ENCODE measurements around the gene SULT2A1. TPM values are rescaled to one million over a fixed set of nuclear protein-coding genes. Genes with fewer than 3 reads are reported as not detected.
"Not testable (repeated sequence)": the region's sequence is repeated elsewhere in the genome, so short reads cannot be mapped to it uniquely, and the experiment has no call there.

Gene SULT2A1
- total RNA-seq, 2 experiments from 2014 or later = not detected

DNA sequence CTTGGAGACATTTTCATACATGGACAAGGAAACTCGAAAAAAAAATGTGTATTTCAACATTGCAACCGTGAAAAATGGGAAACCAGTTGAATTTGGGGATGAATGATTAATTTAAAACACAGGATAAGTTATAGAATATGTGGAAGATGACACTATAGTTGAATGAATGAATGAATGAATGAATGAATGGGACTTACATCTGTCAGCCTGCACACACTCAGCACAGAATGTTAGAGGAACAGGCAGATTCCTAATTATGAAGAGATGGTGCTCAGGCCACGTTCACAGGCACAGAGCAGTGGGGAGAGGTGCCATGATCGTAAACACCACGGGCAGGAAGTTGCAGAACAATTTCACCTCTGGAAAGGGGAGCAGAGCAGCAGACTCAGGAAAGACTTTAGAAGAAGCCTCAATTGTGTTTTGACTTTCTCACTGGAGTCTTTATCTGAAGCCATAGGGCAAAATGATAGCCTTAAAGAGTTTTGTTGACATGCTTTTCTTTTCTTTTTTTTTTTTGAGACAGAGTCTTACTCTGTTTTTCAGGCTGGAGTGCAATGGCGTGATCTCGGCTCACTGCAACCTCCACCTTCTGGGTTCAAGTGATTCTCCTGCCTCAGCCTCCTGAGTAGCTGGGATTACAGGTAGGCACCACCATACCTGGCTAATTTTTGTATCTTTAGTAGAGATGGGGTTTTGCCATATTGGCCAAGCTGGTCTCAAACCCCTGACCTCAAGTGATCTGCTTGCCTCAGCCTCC, 4.9 kb upstream of the SULT2A1 start:
- Mint-ChIP-seq H3K4me1 (ENCODE audit: low read depth) (no peaks in the 10 kb centered on the region), H3K36me3 (no peaks in the 10 kb centered on the region), H3K27ac (no peak overlapping the region), H3K9me3 (peaks cover 3% of the 10 kb centered on the region), H3K4me3 (no peak overlapping the region), H3K27me3 (peaks cover 6% of the 10 kb centered on the region)
- DNase-seq = no peak
- ChIA-PET POLR2A (no interaction called here), CTCF (interaction anchor here (1.1 to 1.8 kb wide), 2 partner anchors 15 to 22 kb away, joined by 3 to 10 read pairs; no protein-coding TSS in a partner anchor)
- intact Hi-C loops (cut with micrococcal nuclease) = no loop called here

DNA sequence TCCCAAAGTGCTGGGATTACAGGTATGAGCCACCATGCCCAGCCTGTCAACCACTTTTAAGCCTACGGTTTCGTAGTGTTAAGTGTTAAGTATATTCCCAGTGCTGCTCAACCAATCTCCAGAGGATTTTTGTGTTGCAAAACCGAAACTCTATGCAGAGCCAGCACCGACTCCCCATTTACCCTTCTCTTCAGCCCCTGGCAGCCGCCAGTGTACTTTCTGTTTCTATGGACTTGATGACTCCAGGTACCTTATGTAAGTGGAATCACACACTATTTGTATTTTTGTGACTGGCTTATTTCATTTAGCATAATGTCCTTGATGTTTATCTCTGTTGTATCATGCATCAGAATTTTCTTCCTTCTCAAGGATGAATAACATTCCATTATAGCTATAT, 1.1 kb downstream of the SULT2A1 start:
- ChIA-PET CTCF (no interaction called here), POLR2A (no interaction called here)
- DNase-seq = no peak
- Mint-ChIP-seq H3K9me3 (no peaks in the 10 kb centered on the region), H3K36me3 (no peaks in the 10 kb centered on the region), H3K27ac (no peak overlapping the region), H3K27me3 (peaks cover 14% of the 10 kb centered on the region), H3K4me1 (ENCODE audit: low read depth) (no peaks in the 10 kb centered on the region), H3K4me3 (no peak overlapping the region)
- intact Hi-C loops (cut with micrococcal nuclease) = no loop called here

DNA sequence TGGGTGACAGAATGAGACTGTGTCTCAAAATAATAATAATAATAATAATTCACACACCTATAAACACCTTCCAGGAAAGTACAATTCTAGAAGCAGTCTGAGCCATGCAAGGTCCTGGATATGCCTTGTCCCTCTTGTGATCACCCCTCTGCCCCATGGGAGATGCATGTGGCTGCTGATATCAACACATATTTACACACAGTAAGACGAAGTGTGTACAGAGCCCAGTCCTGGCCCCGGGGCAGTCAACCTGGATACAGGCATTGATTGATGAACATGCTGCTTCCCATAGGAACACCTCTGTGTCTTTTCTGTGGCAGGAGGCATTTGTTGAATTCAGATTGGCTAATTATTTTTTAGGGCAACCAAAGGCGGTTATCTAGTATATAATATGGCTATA, 3.2 kb downstream of the SULT2A1 start:
- intact Hi-C loops (cut with micrococcal nuclease) = no loop called here
- peaks cover 2% of the 10 kb centered on the region for H3K9me3 Mint-ChIP-seq
- H3K36me3 Mint-ChIP-seq = no peaks in the 10 kb centered on the region
- H3K4me3 Mint-ChIP-seq = no peak overlapping the region
- H3K27ac Mint-ChIP-seq = no peak overlapping the region
- POLR2A ChIA-PET = no interaction called here
- DNase-seq = no peak
- peaks cover 18% of the 10 kb centered on the region for H3K27me3 Mint-ChIP-seq
- H3K4me1 Mint-ChIP-seq (ENCODE audit: low read depth) = no peaks in the 10 kb centered on the region
- CTCF ChIA-PET = no interaction called here

DNA sequence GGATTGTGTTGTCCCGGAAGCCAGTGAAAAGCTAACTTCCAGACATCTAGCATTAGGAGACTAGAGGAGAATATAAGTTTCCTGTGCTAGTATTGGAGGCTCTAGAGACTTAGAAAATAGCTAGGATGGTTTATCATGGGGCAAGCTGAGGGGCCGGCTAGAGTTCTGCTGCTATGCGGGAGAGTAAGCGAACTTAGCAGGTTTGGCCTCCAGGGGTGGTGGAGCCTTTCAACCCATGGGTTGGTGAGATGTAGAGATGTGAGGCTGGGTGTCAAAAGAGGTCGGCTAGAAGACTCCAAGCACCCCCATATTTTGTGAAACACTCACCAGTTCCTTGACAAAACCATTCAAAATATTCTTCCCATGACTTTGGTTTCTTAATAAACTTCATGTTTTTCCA, 4.4 kb downstream of the SULT2A1 start:
- intact Hi-C loops (cut with micrococcal nuclease) = no loop called here
- no peak overlapping the region for H3K4me3 Mint-ChIP-seq
- ChIA-PET CTCF (no interaction called here), POLR2A (no interaction called here)
- no peak overlapping the region for H3K27ac Mint-ChIP-seq
- H3K9me3 Mint-ChIP-seq = peaks cover 2% of the 10 kb centered on the region
- H3K36me3 Mint-ChIP-seq = no peaks in the 10 kb centered on the region
- DNase-seq = no peak
- peaks cover 18% of the 10 kb centered on the region for H3K27me3 Mint-ChIP-seq
- no peaks in the 10 kb centered on the region for H3K4me1 Mint-ChIP-seq (ENCODE audit: low read depth)

GRCh38 chr19:47879385-47879784, 6.7 kb downstream of the SULT2A1 start:
- H3K4me3 Mint-ChIP-seq; intact Hi-C loops (cut with micrococcal nuclease); DNase-seq; H3K9me3 Mint-ChIP-seq; H3K36me3 Mint-ChIP-seq; H3K4me1 Mint-ChIP-seq (ENCODE audit: low read depth); H3K27ac Mint-ChIP-seq; POLR2A ChIA-PET: not testable (repeated sequence)
- CTCF ChIA-PET = interaction anchor here (1.0 kb wide), 1 partner anchor 16 kb away, joined by 3 read pairs; no protein-coding TSS in a partner anchor
- peaks cover 10% of the 10 kb centered on the region for H3K27me3 Mint-ChIP-seq

DNA sequence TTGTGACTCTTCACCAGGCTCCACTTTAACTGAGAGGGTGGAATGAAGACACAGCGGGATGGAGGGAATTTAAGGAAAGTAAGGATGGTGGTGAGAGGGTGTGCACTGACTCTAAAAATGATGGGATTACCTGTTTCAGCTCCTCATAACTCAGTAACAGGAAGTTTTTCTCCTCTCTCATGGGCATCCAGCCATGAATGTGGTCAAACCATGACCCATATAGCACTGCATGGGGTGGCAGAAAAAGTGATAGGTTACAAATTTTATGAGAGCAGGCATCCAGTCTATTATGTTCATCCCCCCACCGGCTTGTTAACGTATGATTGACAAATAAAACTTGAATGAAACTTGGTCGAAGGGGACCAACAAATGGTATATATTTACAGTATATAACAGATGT, 7.2 kb downstream of the SULT2A1 start:
- Mint-ChIP-seq H3K27me3 (peaks cover 10% of the 10 kb centered on the region), H3K27ac (no peak overlapping the region), H3K9me3 (peaks cover 2% of the 10 kb centered on the region), H3K36me3 (no peaks in the 10 kb centered on the region), H3K4me1 (ENCODE audit: low read depth) (no peaks in the 10 kb centered on the region), H3K4me3 (no peak overlapping the region)
- CTCF ChIA-PET = interaction anchor here (1.0 to 1.8 kb wide), 2 partner anchors 10 to 15 kb away, joined by 3 to 10 read pairs; no protein-coding TSS in a partner anchor
- DNase-seq = no peak
- intact Hi-C loops (cut with micrococcal nuclease) = no loop called here
- POLR2A ChIA-PET = no interaction called here

- Mint-ChIP-seq H3K36me3 (no peaks in the 10 kb centered on the region), H3K27ac (no peak overlapping the region), H3K4me1 (ENCODE audit: low read depth) (peaks cover 3% of the 10 kb centered on the region), H3K27me3 (peaks cover 9% of the 10 kb centered on the region), H3K4me3 (no peak overlapping the region), H3K9me3 (peaks cover 3% of the 10 kb centered on the region)
- intact Hi-C loops (cut with micrococcal nuclease) = no loop called here
- CTCF ChIA-PET = interaction anchor here (1.0 to 1.5 kb wide), 4 partner anchors 17 to 50 kb away, joined by 3 to 5 read pairs (median 4); no protein-coding TSS in a partner anchor
- DNase-seq = no peak
- POLR2A ChIA-PET = no interaction called here
Observed at GRCh38 chr19:47865166-47865565, 20.9 kb downstream of the SULT2A1 start.

DNA sequence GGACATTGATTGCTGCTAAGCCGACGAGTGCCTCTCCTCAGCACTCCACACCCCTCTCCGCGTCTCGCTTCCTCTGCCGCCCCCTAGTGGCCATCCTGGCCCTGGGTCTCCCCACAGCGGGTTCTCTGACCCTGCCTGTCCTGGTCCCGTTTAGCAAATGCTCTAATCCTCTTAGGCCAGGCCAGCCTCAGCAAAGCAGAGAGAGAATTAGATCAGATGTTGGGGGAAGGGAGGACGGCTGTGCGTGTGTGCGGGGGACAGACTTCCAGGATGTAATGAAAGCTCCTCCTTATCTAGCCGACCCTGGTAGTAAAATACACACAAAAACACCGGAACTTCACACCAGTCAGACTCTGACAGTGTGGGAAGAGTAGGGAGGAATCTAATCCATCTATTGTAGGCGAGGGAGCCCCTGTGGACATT, 22.6 kb downstream of the SULT2A1 start:
- POLR2A ChIA-PET = no interaction called here
- peaks cover 3% of the 10 kb centered on the region for H3K9me3 Mint-ChIP-seq

GRCh38 chr19:47861630-47862029, 24.5 kb downstream of the SULT2A1 start:
- DNase-seq = no peak
- Mint-ChIP-seq H3K4me3 (no peak overlapping the region), H3K4me1 (ENCODE audit: low read depth) (no peaks in the 10 kb centered on the region), H3K27me3 (peaks cover 14% of the 10 kb centered on the region), H3K9me3 (peaks cover 3% of the 10 kb centered on the region), H3K27ac (no peak overlapping the region), H3K36me3 (no peaks in the 10 kb centered on the region)
- intact Hi-C loops (cut with micrococcal nuclease) = loop anchor here (5.0 kb wide), 1 partner anchor 49 kb away; no protein-coding TSS in a partner anchor
- ChIA-PET POLR2A (no interaction called here), CTCF (interaction anchor here (2.3 kb wide), 1 partner anchor 94 kb away, joined by 6 read pairs; no protein-coding TSS in a partner anchor)

More for the DNA sequence above, 22.6 kb downstream of the SULT2A1 start:
- peaks cover 7% of the 10 kb centered on the region for H3K27me3 Mint-ChIP-seq
- peak; percentile 90 for DNase-seq
- CTCF ChIA-PET = interaction anchor here (0.6 to 2.3 kb wide), 21 partner anchors 9 to 285 kb away, joined by 3 to 10 read pairs (median 3); partner anchors contain the start of gene PLA2G4C
- H3K4me1 Mint-ChIP-seq (ENCODE audit: low read depth) = no peaks in the 10 kb centered on the region
- H3K4me3 Mint-ChIP-seq = no peak overlapping the region
- no peak overlapping the region for H3K27ac Mint-ChIP-seq
- intact Hi-C loops (cut with micrococcal nuclease) = loop anchor here (5.0 kb wide), 1 partner anchor 51 kb away; no protein-coding TSS in a partner anchor
- no peaks in the 10 kb centered on the region for H3K36me3 Mint-ChIP-seq

GRCh38 chr19:47860602-47861297, 25.4 kb downstream of the SULT2A1 start:
- Mint-ChIP-seq H3K27ac (no peak overlapping the region), H3K27me3 (peaks cover 14% of the 10 kb centered on the region), H3K9me3 (peaks cover 3% of the 10 kb centered on the region), H3K4me3 (no peak overlapping the region), H3K36me3 (no peaks in the 10 kb centered on the region), H3K4me1 (ENCODE audit: low read depth) (no peaks in the 10 kb centered on the region)
- intact Hi-C loops (cut with micrococcal nuclease) = loop anchor here (5.0 kb wide), 1 partner anchor 48 kb away; no protein-coding TSS in a partner anchor
- ChIA-PET POLR2A (no interaction called here), CTCF (no interaction called here)
- DNase-seq = no peak

DNA sequence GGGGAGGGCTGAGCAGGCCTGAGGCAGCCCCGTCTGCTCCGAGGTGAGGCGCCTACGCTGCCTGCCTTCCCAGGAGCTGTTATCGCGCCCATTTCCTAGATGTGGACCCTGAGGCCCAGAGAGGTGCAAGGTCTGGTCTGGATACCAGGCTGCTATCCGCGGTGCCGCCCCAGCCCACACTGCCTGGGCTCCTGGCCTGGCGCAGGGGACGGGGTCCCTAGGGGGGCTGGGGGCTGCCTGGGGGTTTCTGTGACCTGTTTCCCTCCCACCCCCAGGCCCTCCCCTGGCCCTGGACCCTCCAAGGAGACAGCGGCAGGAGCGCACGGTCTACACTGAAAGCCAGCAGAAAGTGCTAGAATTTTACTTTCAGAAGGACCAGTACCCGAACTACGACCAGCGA, 26.3 kb downstream of the SULT2A1 start:
- H3K36me3 Mint-ChIP-seq; H3K4me1 Mint-ChIP-seq (ENCODE audit: low read depth); CTCF ChIA-PET; DNase-seq; H3K4me3 Mint-ChIP-seq; H3K27ac Mint-ChIP-seq; POLR2A ChIA-PET; H3K9me3 Mint-ChIP-seq: not testable (repeated sequence)
- H3K27me3 Mint-ChIP-seq = peaks cover 14% of the 10 kb centered on the region
- intact Hi-C loops (cut with micrococcal nuclease) = loop anchor here (5.0 kb wide), 1 partner anchor 48 kb away; no protein-coding TSS in a partner anchor

DNA sequence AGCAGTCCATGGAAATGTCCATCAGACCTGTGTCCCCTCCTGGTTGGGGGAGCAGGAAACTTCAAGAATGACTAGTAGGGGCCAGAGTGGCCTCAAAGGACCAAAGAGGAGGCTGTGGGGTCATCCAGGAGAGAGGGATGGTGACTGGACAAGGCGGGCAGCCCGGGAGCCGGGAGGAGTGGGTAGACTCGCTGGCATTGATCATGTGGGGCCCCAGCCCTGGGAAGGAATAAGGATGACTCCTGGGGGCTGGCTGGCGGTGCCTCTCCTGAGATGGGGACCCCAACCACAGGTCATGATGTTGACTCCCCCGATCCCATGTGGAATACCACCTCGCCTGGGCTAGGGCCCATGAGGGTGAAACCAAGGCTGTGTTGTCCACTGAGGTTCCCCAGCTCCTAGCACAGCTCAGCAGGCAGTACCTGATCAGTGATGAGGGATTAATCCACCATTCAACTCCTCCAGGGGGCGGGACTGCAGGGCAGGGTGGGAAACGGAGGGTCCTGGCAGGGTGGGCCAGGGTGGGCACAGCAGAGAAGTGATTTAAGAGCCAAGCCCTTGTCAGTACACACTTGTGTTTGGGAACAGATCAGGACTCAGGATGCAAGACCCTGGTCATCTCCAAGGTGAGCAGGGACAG, 27.3 kb downstream of the SULT2A1 start, which contains the start of gene TPRX2:
Gene TPRX2, plus strand, starts transcription at position 590 of the 640 bp plus-strand sequence. Its CDS starts 12 bp downstream, at position 602.
- H3K9me3 Mint-ChIP-seq; H3K4me1 Mint-ChIP-seq (ENCODE audit: low read depth); H3K27ac Mint-ChIP-seq; POLR2A ChIA-PET; CTCF ChIA-PET; DNase-seq; intact Hi-C loops (cut with micrococcal nuclease); H3K4me3 Mint-ChIP-seq; H3K36me3 Mint-ChIP-seq: not testable (repeated sequence)
- H3K27me3 Mint-ChIP-seq = peaks cover 14% of the 10 kb centered on the region

Measured in activated CD4-positive, alpha-beta memory T cell treated with anti-CD3 and anti-CD28 coated beads for 36 hours (primary cell).